Stimulated activated naive CD4-positive, alpha-beta T cell treated with Interleukin-2 at 50 U/mL for 16 hours (primary cell): ENCODE results near the gene ERAL1.

ENCODE experiments used
- DNase-seq: peaks from one replicate; lab custom pipeline; 2025; lab: John Stamatoyannopoulos, UW

ERAL1 gene

DNA sequence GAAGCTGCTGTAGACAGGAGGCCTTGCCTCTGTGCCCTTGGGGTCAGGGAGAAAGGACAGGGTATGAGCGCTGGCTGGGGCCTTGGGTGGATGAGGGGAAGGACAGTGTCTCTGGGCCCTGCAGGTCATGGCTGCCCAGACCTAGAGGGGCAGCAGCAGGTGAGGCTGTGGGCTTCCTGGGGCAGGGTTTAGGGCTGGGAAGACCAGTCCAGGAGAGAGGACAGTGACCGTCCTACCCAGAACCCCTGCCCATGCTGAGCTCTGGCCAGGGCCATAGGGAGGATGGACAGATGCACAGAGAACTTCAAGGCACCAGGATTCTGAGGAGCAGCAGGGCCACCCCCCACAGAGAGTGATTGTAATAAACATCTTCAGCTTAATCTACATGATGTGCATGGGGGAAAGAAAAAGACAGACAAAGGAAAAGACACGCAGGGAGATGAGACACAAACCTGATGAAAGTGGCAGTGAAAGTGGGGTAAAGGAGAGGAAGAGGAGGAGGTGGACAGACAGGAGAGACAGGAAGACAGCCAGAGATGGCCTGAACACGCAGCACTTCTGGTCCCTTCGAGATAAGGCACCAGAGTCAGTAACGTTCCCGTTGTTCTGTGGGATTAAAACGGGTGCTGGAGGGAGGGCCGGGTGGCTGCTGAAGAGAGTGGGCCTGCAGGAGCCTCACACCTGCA is 25.2 kb downstream of the ERAL1 start:
- no peak for DNase-seq

DNA sequence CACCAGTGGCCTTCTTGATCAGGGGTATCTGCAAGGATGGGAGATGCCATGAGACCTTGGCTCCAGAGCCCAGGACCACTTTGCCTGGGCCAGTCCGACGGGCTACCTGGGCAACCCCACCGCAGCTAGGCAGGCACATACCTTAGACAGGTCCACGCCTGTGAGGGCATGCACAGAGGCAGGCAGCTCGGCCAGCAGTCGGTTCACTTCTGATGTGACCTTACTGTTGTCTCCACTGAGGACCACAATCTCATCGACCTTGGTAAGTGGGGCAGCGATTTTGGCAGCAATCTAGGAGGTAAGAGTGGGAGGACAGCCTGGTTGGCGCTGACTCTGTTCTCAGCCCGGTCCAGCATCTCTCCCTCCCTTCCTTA is 25.7 kb downstream of the ERAL1 start:
- DNase-seq: no peak

DNA sequence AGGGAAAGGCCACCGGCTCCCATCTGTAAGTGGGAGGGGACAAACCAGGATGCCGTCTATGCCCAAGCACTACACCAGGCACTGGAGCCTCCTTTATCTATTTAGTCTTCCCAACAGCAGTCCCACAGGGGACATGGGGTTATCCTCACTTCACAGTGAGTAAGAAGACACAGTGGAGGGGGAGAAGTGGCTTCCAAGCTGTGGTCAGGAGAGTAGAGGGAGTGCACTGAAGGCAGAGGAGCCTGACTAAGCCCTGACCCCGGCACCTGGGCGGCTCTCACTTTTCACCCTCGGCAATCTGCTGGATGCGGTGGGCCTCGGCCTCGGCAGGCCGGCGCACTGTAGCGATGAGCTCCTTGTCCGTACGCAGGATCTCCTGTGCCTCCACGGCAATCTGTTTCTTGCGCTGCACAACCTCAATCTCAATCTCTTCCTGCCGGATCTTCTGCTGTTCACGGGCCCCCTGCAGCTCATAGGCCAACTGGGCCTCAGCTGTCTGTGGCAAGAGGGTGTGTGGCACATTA is 26.8 kb downstream of the ERAL1 start:
- no peak for DNase-seq

DNA sequence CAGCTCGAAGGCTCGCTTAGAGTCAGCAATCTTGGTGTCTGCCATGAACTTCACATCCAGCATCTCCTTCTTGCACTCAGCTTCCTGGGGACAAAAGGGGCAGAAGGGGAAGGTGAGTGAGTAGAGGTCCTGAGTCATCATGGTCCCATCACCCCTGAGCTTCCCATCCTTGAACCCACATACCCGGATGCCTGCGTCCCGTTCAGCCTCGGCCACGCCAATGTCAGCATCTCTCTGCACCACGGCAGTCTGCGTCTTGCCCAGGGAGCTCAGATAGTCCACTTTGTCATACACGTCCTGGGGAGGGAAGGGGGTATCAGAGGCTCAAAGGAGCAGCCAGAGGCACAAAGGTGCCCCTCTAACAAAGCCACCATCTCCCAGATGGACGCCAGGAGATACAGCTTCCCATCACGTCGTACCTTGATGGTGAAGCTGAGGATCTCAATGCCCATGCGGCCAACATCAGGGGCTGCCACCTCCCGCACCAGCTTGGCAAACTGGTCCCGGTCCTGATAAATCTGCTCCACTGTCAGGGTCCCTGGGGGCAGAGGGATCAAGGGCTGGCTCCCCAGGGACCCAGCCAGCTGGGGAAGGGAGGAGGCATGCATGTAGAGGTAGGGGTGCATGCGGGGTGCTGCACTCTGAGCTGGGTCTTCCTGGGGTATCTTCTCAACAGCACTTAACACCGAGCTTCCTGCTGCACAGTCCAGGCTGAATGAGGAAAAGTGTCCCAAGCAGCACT is 27.5 kb downstream of the ERAL1 start:
- DNase-seq: no peak

DNA sequence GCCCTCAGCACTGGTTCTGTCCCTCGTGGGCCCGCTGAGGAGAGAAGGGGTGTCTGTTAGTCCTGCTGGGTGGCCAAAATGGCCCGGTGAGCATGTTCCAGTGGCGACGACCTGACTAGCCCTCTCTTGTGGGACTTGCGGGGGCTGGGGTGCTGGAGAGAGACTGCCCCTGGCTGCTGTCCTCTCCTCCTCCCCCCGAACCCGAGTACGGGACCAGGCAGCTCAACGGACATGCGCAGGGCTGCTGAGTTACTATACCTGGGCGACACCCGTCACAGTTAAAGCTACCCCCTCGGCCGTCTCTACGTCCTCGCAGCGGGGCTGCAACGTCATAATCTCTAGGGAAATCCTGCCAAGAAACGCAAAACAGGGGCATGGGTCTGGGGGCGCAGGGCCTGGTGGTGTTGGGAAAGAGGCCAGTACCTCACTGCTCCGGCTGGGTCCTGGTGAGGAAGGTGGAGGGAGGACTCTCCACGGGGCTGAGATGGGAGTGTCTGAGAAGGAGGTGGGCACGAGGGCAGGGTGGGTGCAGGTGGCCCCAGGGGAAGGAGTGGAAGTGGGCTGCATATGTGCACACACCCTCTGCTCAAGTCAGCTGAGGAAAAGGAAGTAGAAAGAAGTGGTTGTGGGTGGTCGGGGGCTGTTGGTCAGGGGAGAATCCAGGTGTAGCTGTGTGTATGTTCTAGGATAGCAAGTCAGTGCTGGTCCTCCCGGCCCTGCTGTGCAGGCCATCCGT is 29.3 kb downstream of the ERAL1 start:
- DNase-seq: no peak

DNA sequence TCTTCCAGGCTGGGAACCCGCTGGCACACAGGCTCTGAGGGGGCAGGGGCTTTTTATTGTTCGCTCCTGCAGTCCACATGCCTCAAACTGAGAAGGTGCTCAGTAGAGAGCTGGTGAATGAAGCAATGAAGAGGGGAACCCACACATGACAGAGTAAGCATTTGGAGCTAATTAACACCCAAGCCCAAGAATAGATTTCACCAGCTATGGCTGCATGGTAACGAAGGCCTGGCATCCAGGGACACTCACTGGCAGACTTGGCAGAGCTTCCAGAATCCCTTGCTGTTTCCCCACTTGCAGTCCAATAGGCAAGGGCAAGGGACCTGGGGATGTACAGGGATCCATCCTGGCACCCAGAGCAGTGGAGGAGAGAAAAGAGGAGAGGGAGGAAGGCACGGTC is 30.5 kb downstream of the ERAL1 start:
- DNase-seq: no peak

DNA sequence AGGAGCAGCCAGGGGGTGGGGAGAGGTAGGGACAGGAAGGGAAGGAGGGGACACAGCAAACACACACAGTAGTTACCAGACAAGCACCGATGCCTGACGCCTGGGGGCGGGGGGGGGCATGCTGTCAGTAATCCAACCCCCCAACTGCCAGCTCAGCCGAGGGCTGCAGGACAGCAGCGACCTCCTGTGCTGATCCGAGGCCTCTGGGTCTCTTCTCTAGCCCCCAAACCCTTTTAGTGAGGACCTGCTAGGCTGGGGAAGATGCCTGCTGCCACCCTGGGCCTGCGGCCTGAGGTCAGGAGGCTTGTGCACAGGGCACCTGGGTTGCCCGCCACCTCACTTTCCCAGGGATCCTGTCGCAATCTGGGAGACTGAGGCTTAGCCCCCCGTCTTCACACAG is 31.1 kb downstream of the ERAL1 start:
- no peak for DNase-seq

DNA sequence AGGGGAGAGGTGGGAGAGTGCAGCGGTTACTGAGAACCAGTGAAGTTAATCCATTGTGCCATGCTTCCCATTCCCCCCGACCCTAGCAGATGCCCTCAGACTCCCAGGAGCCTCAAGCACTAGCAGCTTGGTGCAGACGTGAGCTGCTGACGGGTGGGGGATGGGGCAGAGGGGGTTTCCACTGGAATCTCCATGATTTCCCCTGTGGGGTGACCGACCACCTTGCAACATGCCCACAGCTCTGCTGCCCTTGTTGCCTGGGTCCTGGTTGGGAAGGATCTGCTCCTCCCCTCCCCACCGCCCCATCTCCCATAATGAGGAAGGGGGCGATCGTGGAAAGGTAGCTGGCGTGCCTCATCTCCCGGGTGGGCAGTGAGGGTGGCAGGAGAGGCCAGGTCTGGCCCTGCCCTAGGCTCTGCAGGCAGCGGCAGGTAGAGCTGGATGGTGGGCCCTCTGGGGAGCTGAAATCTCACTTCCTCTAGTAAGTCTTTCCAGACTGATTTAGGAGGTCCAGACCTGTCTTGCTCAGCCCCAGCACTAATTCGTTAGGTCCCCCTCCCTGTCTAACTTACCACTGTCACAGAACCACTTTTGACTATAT is 33.2 kb downstream of the ERAL1 start:
- DNase-seq: no peak

DNA sequence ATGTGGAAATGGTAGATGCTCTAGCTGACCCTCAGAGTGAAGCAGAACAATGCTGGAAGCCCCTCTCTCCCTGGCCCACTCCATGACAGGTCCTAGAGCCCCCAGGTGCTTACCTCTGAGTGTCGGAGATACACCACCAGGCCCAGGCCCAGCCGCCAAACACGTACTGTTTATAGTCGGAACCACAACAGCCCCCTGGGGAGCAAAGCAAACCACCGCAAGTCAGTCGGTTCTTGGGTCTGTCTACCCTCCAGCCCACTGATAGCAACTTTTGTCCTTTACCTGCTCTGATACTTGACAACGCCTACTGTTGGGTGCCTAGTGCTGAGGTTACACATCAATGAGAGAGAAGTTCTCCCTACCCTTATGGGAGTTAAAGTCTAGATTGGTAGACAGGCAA is 34.0 kb downstream of the ERAL1 start:
- DNase-seq: no peak

DNA sequence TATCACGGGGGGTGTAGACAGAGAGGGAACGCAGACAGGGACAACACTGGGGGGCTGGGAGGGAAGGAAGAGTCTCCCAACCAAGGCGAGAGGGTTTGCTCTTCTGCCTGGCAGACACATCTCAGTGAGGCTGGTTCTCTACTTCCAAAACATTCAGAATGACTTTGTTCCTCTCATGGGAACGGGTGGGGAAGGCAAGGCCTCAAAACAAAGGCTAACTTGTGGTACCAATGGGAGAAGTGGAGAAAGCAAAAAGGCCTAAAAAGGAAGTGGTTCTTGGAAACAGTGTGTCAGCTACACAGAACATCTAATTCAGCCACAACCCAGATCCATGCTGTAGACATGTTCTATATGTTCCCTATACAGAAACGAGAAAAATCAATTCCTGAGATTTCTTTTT is 35.2 kb downstream of the ERAL1 start:
- DNase-seq: no peak

DNA sequence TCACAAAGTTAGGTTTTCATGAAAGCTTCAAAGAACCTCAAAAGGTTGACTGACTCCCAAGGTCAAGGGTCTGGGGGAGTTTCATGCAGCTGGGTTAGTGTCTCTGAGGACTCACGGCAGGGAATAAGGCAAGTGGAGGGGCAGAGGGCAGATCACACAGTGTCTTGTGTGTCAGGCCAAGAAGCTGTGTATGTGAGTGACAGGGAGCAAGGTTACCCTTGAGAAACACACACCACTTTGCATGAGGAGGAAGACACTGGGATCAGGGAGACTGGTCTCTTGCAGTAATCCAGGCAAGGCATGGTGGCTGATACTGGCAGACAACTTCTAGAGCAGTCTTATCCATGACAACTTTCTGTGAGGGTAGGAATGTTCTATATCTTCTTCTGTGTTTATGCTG is 36.4 kb downstream of the ERAL1 start:
- no peak for DNase-seq

DNA sequence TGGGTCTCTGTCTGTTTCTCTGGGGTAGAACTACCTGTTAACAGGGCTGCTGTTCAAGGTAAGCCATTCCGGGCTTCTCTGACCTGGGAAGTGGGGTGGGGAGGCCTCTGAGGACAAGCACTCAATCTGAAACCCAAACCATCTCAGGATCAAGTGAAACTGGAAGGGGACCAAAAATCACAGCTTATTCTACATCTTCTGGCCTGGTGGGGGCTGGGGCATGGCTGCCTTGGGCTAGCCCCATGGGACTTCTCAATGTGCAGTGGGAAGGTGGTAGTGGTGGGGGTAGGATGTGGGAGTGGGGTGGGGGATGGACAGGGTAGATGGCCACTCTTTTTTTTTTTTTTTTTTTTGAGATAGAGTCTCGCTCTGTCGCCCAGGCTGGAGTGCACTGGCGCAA is 37.2 kb downstream of the ERAL1 start:
- no peak for DNase-seq

DNA sequence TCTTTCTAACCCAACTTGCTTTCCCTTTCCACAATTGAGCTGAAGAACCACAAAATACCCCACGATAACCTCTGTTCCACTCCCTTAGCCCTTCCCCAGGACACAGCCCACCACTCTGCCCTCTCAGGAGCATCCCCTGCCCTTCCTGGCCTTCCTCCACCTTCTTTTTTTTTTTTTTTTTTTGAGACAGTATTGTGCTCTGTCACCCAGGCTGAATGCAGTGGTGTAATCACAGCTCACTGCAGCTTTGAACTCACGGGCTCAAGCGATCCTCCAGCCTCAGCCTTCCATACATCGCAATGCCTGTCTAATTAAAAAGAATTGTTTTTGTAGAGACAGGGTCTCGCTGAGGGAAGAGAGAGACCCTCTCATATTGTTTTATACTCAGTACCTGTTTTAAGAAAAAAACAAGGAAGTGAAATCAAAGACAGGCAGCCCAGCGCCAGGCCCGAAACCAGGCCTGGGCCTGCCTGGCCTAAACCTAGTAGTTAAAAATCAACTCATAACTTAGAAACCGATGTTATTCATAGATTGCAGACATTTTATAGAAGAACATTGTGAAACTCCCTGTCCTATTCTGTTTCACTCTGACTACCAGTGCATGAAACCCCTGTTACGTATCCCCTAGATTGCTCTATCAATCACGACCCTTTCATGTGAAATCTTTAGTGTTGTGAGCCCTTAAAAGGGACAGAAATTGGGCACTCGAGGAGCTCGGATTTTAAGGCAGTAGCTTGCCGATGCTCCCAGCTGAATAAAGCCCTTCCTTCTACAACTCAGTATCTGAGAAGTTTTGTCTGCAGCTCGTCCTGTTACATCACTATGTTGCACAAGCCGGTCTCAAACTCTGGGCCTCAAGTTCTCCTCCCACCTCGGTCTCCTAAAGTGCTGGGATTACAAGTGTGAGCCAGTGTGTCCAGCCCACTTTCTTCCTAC is 38.7 kb downstream of the ERAL1 start:
- peak; percentile 27 for DNase-seq

DNA sequence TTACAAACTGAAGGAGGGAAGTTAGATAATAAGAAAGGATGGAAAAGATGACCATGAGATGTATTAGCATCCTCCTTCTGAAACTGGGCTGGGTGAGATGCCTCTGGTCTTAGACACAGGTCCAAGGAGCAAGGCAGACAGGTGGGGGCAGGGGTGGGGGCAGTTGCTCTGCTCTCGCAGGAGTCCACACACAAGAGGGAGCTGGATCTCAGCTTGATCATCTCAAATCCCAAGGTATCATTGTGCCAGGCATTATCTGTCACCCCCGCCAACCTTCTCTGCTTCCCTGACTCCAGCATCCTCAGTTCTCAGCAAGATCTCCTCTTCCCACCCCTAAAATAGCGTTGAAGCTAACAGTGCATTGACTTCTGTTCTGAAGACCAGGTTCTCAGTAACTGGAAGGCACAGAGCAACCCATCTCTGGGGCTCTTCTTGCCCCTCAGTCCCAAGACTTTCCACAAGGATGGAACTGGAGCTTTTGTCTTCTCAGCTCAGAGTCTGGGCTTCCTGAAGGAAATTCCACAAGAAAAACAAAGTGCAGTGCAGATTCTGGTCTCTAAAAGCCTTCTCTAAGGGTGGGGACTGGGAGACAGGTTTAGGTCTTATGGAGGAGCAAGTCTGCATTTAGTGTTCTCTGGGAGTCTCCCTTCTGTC is 41.1 kb downstream of the ERAL1 start:
- no peak for DNase-seq

DNA sequence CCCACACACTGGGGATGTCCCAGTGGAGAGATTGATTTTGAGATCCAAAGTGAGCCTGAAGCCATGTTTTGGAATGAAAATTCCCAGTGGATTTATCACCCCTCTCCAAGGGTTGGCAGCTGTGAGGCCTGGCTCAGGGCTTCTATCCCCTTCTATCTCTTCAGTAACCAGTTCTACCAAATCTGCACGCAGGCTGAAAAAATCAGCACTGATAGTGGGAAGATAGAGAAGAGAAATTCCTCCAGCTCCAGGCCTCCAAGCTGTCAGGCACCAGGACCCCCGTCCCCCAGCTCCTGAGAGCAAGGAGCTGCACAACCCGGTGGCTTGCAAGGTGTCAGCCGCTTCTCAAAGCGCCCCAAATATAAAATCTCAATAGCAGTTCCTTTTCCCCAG is 41.7 kb downstream of the ERAL1 start:
- DNase-seq: no peak

DNA sequence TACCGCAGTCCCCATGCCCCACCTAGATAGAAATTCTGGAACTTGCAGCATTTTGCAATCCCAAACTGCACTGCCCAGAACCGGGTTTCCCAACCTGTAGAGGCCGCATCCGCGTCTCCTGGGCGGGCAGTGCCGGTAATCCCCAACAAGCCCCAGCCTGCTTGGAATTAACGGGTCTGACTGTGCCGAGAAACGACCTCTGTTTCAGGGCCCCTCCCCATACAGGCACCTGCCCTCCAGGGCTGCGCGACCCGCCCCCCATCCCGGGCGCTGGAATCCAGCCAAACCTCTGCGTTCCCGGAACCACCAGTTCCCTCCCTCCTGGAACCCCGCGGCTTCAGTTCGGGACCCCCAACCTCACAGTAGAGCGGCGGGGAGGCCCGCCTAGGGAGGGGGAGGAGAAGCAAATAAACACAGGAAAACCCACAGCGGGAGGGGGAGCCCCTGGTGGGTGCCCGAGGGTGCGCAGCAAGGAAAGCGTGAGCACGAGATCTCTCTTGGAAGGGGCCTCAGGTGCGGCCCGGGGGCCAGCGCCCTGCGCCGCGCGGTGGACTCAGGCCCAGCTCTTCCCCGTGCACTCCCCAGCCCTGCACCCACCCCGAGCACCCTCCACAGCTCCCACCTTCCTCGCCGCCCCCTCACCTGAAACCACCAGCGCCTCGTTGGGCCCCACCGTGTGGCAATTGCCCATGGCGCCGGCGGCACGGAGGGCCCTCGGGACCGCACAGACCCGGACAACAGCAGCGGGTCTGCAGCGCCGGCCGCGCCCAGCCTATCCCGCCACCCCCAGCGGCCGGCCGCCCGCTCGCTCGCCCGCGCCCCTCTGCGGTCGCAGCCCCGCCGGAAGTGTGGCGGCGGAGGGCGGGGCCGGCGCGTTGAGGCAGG is 42.3 kb downstream of the ERAL1 start, which contains the start of gene FLOT2:
Gene FLOT2 (minus strand): TSS at position 850 of the 885 bp plus-strand sequence. CDS start 159 bp downstream, at position 691.
- peak; percentile 69 for DNase-seq

DNA sequence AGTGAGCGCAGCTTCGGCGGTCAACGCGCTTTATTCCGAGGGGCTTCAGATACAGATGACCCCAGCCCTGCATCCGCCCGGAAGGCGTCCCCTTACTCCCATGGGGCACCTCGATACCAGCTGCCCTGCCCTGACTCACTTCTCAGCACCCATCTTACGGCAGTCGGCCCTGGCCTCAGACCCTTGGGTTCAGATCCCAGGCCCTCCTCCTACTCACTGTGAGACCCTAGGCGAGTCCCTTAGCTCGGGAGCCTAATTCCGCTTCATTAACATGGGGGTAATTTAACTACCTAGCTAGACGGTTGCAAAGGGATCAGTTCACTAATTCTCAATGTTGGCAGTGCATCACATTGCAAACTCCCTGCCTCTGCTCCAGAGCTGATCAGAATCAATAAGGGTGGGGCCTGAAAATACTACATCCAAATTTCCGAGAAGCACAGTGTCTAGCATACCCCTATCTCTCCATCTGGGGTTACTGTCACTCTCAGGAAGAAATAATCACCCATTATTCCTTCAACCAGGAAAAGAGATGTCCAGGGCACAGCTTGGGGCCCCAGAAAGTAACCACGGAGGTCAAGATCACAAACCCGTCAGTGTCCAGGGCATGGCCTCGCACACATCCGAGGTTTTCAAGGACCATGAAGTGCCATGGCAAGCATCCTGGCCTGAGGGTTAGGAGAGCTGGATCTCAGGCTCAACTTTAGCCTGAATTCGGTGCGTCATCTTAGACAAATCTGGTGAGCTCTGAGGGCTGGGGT is 43.1 kb downstream of the ERAL1 start:
- peak; percentile 49 for DNase-seq

DNA sequence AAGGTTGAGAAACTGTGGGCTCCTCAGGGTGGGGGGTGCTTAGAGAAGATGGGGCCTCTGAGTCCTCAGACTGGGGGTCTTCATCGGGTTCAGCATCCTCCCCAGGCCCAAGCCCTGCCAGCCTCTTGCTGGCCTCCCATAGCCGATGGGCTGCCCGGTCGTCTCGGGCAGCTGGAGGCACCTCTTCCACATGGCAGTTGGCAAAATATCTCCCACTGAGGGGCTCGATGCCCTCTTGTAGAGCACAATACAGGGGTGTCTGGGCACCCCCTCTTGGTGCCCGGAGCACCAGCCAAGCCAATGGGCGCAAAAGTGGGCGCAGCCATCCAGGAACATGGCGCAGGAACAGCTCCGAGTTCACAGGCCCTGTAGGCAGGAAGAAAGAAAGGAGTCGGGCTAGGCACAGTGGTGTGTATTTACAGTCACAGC is 43.7 kb downstream of the ERAL1 start:
- DNase-seq: no peak
